HG02981 (cell line): ENCODE measurements around the gene APPBP2.
A peak's percentile ranks its signal among the peaks of the same experiment; 100 is the strongest.
"Not testable (repeated sequence)": the region's sequence is repeated elsewhere in the genome, so short reads cannot be mapped to it uniquely, and the experiment has no call there.

Experiments
- ATAC-seq: cut with Tn5 transposase; IDR thresholded peaks from one replicate; pipeline ENCODE4 v1.9.1; 2021; ENCODE audit warnings: mild to moderate bottlenecking, moderate library complexity; ENCODE audit not compliant: unreplicated experiment

APPBP2 gene

DNA sequence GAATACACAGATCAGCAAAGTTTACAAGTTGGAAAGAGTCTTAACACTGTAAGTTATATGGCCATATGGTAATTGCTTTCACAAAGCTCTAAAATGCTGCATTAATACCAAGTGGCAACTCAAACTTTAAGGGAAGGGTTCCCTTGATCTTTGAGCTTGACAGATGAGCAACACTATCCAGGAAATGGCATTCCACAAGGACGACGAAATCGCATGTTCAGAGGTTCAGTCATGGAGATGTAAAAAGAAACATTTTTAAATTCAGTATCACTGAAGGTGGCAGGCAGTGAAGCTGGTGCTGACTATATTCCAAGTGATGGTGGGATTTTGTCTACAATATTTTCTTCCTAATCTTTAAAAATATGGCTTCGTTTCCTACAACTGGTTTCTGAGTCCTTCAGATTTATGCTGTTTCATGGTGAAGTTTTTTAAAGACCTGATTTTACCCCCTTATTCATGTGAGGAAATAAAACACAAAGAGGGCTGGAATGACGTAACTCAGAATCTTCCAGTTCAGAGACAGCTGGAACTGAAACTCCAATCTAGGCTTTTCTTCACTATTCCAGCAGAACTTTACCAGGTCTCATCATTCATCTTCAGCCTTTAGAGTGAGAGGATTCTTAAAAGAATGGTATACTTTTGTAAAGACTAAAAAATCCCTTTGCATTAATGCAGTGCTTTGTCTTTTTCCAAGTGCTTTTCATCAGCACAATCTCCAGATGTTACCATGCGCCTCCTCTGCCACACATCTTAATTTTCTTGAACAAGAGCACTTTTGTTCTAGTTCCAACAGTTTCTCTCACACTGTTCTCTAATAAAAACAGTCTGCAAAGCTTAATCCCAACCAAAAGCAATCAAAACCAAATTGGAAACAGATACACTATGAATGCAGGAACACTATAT, 83.5 kb downstream of the APPBP2 start:
- ATAC-seq: no peak

DNA sequence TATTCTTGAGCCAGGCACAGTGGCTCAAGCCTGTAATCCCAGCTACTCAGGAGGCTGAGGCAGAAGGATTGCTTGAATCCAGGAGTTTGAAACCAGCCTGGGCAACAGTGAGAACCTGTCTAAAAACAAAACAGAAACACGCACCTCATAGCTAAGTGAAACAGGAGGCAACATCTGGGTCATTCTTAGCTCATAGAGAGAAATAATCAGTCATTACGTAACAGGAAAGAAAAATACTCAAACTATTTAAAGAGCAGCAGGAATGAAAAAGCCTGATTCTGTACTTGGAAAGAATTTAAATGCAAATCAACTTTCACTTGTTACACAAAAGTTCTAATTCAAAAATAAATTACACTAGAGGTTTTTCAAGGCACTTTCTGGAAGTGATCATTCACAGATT, 86.5 kb downstream of the APPBP2 start:
- ATAC-seq: no peak

DNA sequence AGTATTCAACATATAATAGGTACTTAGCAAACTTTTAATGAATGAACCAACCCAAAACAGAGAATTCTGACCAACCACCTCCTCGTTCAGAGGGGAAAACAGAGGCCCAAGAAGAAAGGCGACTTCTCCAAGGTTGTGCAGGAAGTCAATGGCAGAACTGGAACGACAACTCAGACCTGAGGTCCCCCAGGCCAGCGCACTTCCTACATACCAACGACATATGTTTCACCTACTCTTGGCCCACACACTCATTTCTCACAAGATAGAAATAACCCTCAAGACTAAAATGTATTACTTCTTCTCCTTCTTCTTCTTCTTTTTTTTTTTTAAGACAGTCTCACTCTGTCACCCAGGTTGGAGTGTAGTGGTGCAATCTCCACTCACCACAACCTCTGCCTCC, 89.4 kb downstream of the APPBP2 start:
- ATAC-seq: no peak

GRCh38 chr17:60435244-60436167, 90.5 kb downstream of the APPBP2 start:
- ATAC-seq: no peak

- not testable (repeated sequence) for ATAC-seq
Measured at GRCh38 chr17:60433021-60433997, 92.7 kb downstream of the APPBP2 start.

GRCh38 chr17:60430561-60430960, 95.5 kb downstream of the APPBP2 start:
- not testable (repeated sequence) for ATAC-seq

- not testable (repeated sequence) for ATAC-seq
Measured at GRCh38 chr17:60428491-60428890, 97.6 kb downstream of the APPBP2 start.

GRCh38 chr17:60426596-60426995, 99.4 kb downstream of the APPBP2 start:
- no peak for ATAC-seq

DNA sequence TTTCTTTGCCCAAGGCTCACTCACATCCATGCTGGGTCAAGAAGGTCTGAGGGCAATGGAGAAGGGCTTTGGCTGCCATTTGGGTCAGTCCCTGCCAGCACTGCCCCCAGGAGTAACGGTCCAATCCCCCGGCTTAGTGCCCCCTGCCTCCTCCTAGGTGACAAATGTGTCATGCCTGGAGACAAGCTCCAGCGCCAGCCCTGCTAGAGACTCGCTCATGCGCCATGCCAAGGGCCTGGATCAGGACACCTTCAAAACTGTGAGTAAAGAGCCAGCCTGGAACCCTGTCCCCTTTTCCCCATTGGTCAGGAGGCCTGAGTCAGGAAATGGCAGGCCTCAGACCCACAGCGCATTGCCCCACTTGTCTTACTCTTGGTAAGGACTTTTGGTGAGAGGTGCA, 100.4 kb downstream of the APPBP2 start:
- ATAC-seq: no peak

DNA sequence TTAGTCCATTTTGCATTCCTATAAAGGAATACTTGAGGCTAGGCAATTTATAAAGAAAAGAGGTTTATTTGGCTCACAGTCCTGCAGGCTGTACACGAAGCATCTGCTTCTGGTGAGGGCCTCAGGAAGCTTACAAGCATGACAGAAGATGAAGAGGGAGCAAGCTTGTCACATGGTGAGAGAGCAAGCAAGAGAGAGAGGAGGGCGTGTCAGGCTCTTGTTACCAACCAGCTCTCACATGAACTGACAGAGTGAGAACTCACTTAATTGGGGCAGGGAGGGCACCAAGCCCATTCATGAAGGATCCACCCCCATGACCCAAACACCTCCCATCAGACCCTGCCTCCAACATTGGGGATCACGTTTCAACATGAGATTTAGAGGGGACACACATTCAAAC, 102.2 kb downstream of the APPBP2 start:
- no peak for ATAC-seq

- ATAC-seq: no peak
Measured at GRCh38 chr17:60422162-60422665, 103.8 kb downstream of the APPBP2 start, which contains the start of gene CHCT1. Gene CHCT1 (plus strand): TSS chr17:60422489. CDS start chr17:60422593, 104 bp downstream.

GRCh38 chr17:60421273-60422161, 104.5 kb downstream of the APPBP2 start:
- peak; percentile 90 for ATAC-seq

GRCh38 chr17:60419875-60420274, 106.2 kb downstream of the APPBP2 start:
- not testable (repeated sequence) for ATAC-seq

- not testable (repeated sequence) for ATAC-seq
Measured at GRCh38 chr17:60419003-60419402, 107.0 kb downstream of the APPBP2 start.

- no peak for ATAC-seq
Measured at GRCh38 chr17:60416368-60416925, 109.6 kb downstream of the APPBP2 start.

GRCh38 chr17:60415146-60415545, 110.9 kb downstream of the APPBP2 start:
- no peak for ATAC-seq

GRCh38 chr17:60412701-60413100, 113.3 kb downstream of the APPBP2 start:
- no peak for ATAC-seq

DNA sequence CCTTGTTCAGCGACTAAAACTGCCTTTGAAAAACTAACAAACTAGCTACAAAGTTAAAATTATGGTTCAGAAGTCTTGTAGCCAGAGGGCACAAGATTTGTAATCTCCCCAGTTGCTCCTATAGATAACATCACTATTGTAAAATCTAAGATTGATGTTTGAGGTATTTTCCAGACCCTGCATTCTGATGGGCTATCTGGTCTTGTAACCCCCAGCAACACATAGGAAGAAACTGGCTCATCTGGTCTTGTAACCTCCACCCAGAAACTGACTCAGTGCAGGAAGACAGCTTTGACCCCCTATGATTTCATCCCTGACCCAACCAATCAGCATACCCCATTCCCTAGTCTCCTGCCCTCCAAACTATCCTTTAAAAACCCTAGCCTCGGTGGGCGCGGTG, 116.0 kb downstream of the APPBP2 start:
- ATAC-seq: no peak

DNA sequence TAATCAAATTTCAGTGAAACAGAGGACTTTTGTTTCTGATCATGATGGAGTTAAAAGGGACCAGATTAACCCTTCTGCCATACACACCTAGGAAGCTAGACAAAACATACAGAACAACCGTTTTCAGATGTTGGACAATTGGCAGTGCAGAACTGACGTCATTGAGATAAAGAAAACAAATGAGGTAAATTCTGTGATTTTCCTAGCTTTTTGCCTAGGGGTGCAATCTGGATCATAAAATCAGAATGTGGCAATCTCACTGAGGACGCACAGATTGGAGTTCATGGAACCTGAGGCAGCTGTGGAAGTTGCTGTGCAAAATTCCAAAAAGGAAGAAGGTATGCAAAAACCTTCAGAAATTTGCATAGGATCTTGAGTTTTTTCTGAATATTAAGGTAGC, 119.2 kb downstream of the APPBP2 start:
- ATAC-seq: no peak
